ENCODE results near the gene LRRC56.
A peak's percentile ranks its signal among the peaks of the same experiment; 100 is the strongest.

The LRRC56 gene

GRCh38 chr11:528166-528814 is 9.0 kb upstream of the LRRC56 start:
- no peak for DNase-seq

GRCh38 chr11:528815-529727 is 8.3 kb upstream of the LRRC56 start:
- DNase-seq = no peak

- no peak for DNase-seq
These were observed 7.5 kb upstream of the LRRC56 start for GRCh38 chr11:529728-530411.

- no peak for DNase-seq
These were observed 6.1 kb upstream of the LRRC56 start for GRCh38 chr11:530960-531831.

- no peak for DNase-seq
These were observed 5.3 kb upstream of the LRRC56 start for GRCh38 chr11:531919-532526.

- no peak for DNase-seq
These were observed 4.8 kb upstream of the LRRC56 start for GRCh38 chr11:532527-532985.

GRCh38 chr11:532986-533585 is 4.2 kb upstream of the LRRC56 start:
- DNase-seq = no peak

GRCh38 chr11:533586-534395 is 3.5 kb upstream of the LRRC56 start:
- DNase-seq = no peak

- peak; percentile 62 for DNase-seq
These were observed 2.7 kb upstream of the LRRC56 start for GRCh38 chr11:534396-535209.

- no peak for DNase-seq
These were observed 2.2 kb upstream of the LRRC56 start for GRCh38 chr11:535210-535518.

GRCh38 chr11:535519-536454 is 1.5 kb upstream of the LRRC56 start, which contains the start of gene HRAS:
Gene HRAS, minus strand, starts transcription at chr11:535576.
- DNase-seq = peak; percentile 98

GRCh38 chr11:537622-538430 is 499 bp downstream of the LRRC56 start:
- no peak for DNase-seq

- no peak for DNase-seq
These were observed 1.2 kb downstream of the LRRC56 start for GRCh38 chr11:538431-539051.

- DNase-seq = no peak
These were observed 2.7 kb downstream of the LRRC56 start for GRCh38 chr11:539971-540481.

- no peak for DNase-seq
These were observed 3.5 kb downstream of the LRRC56 start for GRCh38 chr11:540583-541432.

- no peak for DNase-seq
These were observed 4.1 kb downstream of the LRRC56 start for GRCh38 chr11:541433-541885.
